Cardiac fibroblast (primary cell): Measurements from ENCODE around the gene MICAL2.

ENCODE experiments used
- DNase-seq, 2 donors: peaks; one replicate each; pipeline versions ENCODE4 v3.0.0 to v3.0.0-alpha.2; 2010; ENCODE audit warnings: low read depth in 2 of 2
- H3K4me3 ChIP-seq, 2 donors: replicated peaks in 1 of 2; 1 replicate in 1 of 2; 2 replicates in 1 of 2; pipeline ENCODE4 v1.5.1; 2011; ENCODE audit warnings: low read depth in 2 of 2, low read length in 2 of 2, mild to moderate bottlenecking in 2 of 2, moderate library complexity in 1 of 2
- CTCF ChIP-seq: IDR thresholded peaks from one replicate; pipeline ENCODE4 v1.5.1; 2011; ENCODE audit warnings: low read depth, mild to moderate bottlenecking, low read length, inconsistent platforms

Gene MICAL2

GRCh38 chr11:12193515-12194336 is 83.3 kb downstream of the MICAL2 start:
- no peak for DNase-seq
- TF ChIP-seq CTCF = no peak
- no peak overlapping the region for H3K4me3 ChIP-seq

GRCh38 chr11:12195768-12196167 is 85.4 kb downstream of the MICAL2 start:
- DNase-seq = no peak
- no peak overlapping the region for H3K4me3 ChIP-seq
- TF ChIP-seq CTCF = no peak

GRCh38 chr11:12196308-12196707 is 85.9 kb downstream of the MICAL2 start:
- no peak overlapping the region for H3K4me3 ChIP-seq
- DNase-seq = no peak
- TF ChIP-seq CTCF = no peak

- no peak for TF ChIP-seq CTCF
- no peak for DNase-seq
- H3K4me3 ChIP-seq = no peak overlapping the region
Measured at GRCh38 chr11:12196872-12197271, 86.5 kb downstream of the MICAL2 start.

- TF ChIP-seq CTCF = no peak
- no peak for DNase-seq
Measured at GRCh38 chr11:12198251-12199222, 88.1 kb downstream of the MICAL2 start.

GRCh38 chr11:12199231-12199948 is 89.0 kb downstream of the MICAL2 start:
- DNase-seq = no peak
- H3K4me3 ChIP-seq = no peak overlapping the region
- no peak for TF ChIP-seq CTCF

More at GRCh38 chr11:12198251-12199222, 88.1 kb downstream of the MICAL2 start:
- no peak overlapping the region for H3K4me3 ChIP-seq
